Activated CD4-positive, alpha-beta T cell treated with anti-CD3 and anti-CD28 coated beads for 4 hours (primary cell): ENCODE measurements around the gene PCBD1.

Source experiments
- DNase-seq, 2 donors: peaks; one replicate each; pipeline ENCODE4 v3.0.0-alpha.2; 2020

The PCBD1 gene

DNA sequence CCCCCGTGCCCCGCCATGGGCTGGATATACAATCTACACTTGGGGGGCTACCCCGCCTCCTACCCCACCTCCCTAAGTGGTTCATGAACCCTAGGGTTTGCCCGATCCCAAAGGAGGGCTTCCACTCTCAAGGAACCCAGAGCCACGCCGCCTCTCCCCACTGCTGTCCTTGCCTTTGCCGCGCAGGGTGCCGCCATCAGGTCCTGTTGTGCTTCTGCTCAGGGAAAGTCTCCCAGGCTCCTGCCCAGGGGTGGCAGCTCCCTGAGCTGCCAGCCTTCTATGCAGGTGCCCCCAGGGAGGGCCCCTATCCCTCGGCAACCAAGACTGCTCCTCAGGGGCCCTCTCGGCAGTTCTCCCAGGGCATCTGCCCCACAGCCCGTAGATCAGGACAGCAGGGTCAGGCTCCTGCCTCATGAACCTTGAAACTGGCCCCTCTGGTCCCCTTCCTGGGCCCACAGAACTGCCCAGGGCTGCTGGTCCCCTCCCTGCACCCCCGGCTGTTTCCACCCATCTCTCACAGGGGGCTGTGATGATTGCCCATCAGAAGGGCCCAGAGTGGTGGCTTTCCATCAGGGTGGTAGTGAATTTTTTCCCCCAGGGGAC is 13.0 kb upstream of the PCBD1 start:
- DNase-seq, result no peak

DNA sequence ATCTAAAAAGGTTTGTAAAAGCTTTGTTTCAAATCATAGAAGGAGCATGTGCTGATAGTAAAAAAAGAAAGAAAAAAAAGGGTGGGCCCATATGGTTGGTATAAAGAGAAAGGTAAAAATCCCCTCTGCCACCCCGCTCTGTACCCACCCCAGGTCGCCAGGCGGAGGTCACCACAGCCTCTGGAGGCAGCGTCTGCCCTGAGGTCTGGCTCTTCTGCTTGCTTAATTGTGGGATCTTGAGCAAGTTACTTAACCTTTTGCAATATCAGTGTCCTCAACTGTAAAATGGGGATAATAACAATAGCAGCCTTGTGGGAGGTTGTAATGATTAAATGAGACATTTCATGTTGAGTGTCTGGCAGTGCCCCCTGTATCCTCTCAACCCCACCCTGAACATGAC is 10.7 kb upstream of the PCBD1 start:
- no peak for DNase-seq

DNA sequence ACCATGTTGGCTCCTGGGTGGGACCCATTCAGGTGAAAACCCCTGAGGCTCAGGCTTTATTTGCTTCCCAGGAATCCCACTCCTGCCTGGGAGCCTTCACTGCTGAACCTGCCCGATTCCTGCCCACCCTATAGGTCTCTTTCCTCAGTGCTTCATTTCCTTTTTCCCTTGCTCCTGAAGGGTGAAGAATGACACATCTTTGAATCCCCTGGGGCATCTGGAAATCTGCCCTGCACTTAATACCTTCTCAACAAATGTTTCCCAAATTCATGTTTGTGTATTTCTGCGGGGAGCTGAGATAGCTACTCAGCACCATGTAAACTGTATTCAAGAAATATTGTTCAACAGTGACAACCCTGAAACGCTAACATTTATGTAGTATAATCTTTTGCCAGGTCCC is 10.3 kb upstream of the PCBD1 start:
- DNase-seq, result no peak

DNA sequence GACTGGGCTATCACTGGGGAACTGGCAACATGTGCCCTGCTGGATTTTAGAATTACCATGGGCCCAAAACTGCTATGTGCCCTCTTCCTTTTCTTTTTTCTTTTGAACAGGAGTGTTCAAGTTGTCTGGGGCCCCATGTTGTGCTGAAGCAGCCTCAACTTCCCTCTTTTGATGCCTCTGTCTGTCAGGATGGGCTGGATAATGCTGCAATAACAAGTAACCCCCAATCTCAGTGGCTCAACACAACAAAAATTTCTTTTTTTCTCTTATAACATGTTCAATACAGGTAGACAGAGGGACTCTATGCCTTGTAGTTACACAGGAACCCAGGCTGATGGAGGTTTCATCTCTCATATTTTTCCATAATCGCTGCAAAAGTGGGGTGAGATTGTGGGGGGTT is 8.2 kb upstream of the PCBD1 start:
- no peak for DNase-seq

DNA sequence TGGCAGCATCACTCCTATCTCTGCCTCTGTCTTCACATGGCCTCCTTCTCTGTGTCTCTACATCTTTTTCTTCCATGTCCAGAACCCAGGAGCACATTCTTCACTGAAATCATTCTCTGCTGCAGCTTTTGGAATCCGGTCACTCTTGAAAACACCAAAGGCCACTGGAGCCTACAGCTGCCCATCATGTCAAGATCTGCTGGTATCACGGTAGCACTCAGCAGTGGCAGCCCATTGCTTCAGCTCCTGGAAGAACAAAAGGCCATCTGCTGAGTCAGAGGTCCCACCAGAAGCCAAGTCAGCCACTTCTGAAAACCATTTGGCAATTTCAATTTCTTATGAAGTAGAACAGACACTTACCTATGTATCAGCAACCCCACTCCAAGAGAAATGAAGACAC is 6.1 kb upstream of the PCBD1 start:
- no peak for DNase-seq

DNA sequence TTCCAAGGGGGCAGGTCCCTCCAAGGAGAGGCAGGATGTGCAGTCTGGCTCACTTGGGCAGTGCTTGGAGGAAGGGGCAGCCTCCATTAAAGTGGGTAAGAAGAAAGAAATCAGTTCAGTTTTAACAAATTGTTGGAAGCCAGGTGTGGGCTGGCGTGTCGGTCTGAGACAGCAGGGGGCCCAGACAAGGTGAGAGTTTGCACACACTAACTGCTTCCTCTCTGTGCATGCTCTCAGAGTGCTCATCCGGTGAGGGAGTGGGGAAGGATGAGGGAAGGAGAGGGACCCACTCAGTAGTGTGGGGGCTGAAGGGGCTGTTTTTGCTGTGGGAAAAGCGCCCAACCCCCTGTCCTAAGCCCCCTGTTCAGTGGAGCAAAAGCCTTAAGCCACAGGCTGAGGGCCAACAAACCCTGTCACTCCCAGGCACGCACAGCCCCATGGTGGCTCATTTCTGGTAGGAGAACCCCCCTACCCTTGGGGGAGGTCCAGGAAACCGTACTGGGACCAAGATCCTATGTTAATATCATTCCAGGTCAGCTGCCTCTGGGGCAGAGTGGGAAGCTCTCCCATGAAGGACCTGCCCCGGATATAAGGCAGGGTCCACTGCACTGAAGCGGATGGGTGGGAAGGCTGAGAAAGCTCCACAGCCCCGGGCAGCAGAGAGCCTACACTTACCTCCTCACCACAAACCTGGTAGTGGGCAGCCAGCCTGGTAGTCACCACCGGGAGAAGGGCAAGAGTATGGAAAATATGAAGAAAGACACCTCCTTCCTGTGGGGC is 5.1 kb upstream of the PCBD1 start:
- DNase-seq, result no peak

DNA sequence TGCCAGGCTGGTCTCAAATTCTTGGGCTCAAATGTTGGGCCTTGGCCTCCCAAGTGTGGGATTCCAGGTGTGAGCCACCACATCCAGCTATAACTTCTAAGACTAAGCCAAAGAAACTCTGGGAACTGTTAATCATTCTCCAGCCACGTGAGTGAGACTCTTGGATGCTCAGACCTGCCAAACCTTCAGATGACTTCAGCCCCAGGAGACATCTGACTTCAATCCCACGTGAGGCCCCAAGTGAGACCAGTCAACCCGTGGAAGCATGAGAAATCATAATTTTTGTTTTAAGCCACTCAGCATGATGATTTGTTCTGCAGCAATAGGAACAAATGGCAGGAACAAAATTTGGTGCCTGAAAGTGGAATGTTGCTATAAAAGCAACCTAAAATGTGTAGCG is 4.3 kb upstream of the PCBD1 start:
- DNase-seq, result no peak

DNA sequence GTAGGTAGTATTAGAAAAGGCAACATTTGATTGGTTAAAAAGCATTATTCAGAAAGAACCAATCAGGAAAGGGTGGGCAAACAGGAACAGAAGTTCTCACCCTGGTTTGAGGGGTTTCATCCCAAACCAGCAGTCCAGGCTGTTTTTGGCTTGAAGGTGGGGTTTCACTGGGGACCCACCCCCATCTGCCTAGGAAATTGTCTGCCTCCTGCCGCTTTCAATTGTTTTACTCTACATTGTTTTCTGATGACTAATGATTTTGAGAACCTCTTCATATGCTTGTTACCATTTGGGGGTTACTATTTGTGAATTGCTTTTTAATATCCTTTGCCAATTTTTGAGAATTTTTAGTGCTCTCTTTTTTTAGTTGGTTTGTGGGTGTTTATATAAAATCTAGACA is 3.3 kb upstream of the PCBD1 start:
- no peak for DNase-seq

DNA sequence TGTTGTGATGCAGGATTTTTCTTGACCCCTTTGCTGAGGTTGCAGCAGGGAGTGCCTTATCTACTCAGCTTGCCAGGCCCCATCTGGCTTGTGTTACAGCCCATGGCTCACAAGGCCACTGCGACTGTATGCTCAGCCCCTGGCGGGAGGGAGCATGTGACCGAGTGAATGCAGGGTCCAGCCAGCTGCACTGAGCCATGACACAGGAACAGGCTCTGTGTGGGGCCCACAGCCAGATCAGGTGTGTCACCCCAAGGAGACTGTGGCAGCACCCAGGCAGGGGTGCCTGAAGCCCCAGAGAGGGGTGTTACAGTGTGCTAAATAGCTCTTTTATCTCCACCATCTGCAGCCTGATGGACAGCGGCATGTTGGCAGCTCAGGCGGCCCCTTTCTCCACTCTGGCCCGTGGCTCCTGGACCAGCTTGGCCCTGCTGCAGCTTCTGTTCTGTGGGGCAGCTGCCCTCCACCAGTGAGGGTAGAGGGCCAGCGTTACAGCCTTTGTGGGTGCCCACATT is 2.6 kb upstream of the PCBD1 start:
- no peak for DNase-seq

DNA sequence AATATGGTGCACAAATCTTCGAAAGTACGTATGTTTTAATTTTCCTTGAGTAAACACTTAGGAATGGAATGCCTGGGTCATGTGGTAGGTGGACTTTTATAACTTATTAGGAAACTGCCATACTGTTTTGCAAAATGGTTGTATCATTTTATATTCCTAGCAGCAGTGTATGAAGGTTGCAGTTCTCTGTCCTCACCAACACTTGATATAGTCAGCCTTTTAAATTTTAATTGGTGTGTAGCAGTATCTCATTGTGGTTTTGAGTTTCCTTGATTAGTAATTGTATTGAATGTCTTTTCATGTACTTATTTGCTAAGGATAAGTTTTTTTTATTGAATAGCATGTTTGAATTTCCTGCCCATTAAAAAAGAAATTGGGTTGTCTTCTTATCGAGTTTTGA is 926 bp upstream of the PCBD1 start:
- no peak for DNase-seq

DNA sequence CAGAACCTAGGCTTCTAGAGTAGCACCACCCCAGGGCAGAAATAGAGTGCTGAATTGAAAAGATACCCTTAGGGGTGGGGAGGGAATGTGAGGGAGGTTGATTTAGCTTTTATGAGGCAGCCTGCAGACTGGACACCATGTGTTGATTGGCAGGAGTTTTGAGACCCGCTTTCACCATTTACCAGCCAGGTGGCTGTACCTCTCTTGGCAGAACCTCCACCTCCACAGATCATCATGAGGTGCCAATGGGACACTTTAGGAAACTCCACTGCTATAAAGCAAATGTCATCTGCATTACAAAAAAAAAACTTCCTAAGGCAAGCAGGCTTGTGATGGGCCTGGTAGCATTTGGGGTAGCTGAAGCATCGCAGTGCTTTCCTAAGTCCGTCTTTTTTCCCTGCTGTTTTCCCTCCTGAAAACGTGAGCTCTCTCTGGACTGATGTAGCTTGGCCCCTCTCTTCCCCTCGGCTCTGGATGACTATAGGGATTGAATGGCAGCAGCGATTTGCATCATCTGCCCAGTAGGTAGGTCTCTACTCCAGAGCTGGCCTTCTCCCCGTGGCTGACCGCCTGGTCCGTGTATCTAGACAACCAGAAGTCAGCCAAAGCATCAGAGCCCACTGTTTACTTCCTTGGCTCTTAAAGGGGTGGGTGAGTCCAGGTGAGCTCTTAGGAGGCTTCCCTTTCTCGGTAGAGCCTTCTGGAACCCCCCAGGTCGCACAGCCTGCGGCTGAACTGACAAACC is 1.3 kb downstream of the PCBD1 start:
- DNase-seq, result no peak

DNA sequence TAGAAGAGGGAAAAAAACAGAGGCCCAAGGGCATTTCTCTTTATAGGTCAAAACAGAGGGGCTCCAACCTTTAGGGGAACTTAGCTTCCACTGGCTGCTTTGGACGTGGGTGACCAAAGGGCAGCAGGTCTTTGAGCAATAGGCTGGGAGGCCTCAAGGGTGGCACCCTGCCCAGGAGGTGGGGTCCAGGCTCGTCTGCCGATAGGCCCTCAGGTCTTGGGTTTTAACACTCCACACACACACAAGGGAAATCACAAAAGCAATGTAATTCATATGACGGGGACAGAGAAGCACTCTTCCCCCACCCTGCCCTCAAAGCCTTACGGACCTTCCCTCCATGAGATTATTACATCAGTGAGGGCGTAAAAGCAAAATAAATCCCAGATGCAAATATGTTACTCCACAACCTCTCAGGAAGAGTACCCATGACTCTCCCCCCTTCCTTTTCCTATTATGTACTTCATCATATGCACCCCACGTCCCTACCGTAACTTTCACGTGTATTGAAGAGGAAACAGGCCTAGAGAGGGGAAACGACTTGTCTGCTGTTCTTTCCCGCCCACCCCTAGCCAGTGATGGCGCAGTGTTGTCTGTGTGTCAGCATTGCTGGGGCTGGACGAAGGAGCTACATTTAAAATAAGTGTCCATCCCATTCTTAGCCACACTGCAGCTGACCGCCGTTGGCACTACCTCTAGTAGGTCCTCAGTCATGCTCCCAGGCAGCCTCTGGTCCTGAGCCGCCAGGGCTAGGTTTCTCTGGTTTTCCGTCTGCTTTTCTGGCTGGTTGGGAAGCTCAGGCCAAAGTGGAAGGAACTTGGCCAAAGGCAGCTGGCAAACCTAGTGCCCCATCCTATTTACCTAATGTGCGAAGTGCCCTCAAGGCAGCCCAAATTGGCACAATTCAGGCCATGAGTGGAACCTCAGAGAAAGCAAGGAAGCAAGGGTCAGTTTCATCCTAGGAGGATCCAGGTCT is 2.1 kb downstream of the PCBD1 start:
- no peak for DNase-seq

DNA sequence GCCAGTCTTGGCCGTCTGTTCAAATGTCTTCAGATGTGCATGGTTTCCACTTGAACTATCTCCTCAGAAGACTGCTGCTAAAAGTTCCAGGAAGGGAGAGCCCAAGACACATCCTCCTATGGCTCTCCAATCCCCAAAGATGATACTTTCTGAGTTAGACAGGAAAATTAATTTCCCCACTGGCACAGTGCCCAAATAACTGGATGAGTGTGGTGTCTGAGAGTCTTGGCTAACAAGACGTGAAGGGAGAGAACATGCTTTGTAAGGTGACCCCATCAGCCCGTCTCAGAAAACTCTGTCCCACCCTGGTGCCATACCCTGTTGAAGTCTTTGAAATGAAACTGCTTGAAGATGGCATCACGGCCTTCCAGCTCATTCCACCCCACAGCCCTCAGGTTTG is 2.9 kb downstream of the PCBD1 start:
- no peak for DNase-seq

DNA sequence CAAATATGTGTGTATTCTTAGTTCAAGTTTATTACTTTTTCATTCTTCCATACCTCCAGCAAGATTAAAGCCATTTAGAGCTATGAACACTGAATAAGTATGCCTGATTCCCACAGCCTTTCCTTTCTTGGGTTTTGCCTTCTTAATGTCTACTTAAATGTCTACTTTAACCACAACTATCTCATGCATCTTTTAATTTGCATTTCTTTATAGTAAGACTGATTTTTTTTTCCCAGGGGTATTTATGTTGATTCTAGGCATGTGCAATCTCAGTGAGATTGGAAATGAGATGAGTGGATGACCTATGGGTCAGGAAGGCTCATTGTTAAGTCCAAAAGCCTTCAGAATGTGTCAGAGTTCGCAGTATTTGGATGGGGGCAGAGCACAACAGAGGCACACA is 3.6 kb downstream of the PCBD1 start:
- no peak for DNase-seq

DNA sequence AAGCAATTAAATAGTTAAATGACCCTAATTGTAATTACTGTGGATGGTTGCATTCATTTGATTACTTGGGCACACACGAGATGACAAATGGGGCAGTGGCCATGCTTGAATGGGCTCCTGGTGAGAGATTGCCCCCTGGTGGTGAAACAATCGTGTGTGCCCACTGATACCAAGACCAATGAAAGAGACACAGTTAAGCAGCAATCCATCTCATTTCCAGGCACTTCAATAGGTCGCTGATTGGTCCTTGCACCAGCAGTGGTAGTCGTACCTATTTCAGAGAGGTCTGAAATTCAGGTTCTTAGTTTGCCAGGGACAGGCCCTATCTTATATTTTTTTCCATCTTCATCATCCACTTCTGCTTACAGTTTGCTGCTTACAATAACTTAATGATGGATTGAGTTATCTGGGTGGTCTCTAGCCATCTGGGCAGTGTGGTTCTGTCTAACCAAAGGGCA is 8.3 kb downstream of the PCBD1 start:
- DNase-seq, result peak; percentile 73 to 80

DNA sequence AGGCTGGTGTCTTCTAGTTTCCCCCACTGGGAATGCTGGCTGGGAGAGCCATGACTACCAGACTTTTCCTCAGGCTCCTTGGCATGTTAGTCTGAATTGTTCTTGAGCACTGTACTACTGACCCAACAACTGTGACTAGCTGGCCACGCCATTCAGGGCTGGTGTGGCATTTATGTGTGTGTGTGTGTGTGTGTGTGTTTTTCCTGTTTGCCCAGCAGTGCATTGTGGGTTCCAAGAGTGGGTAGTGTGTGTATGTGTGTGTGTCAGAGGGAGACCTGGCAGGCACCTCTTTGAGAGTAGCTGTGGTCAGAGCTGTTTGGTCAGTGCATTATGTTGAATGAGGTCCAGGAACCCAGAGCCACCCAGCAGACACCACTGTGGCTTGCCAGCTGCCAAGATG is 9.2 kb downstream of the PCBD1 start:
- DNase-seq, result no peak

DNA sequence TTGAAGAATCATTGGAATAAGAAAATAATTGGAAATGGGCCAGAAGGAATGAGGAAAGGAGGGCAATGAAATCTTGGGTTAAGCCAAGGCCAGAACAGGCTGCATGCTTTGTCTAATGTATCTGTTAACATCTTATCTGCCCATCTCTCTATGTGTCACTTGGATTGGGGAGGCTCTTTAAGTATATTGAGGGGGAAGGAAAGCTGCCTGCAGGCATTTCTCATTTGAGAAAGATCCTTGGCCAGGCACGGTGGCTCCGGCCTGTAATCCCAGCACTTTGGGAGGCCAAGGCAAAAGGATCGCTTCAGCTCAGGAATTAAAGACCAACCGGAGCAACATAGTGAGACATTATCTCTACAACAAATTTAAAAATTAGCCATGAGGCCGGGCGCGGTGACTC is 14.3 kb downstream of the PCBD1 start:
- DNase-seq, result no peak

DNA sequence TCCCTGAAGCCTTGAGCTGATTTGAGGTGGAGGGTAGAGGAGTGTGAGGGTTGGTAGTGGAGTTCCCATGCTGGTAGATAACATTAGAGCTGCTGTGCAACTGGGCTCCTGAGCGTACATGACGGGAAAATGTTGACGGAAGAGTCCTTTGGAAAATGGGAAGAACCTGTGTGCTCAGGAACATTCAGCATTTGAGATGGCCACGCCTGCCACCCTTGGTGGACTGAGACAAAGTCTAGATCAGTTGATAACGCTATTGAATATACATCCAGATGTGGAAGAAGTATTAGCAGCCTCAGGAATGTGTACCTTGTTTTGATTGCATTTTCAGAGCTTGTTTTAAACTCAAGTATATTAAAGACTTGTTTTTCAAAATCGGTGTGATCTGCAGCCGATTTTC is 16.1 kb downstream of the PCBD1 start:
- DNase-seq, result no peak

DNA sequence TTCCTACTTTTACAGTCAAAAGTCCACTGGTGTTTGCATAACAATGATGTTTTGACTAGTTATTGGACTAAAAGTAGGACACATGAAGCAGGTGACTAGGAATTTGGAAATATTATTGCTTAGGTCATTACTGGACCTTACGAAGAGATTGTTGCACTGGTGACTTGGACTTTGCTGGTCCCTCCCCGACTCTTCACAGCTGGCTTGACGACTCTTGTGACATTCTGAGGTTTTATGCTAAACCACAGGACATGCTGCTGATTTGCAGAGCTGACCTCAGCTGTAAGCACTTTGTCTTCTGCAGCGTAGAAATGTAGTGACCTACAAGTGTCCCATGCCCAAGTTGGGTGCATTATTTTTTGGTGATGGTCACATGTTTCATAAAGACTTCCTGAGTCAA is 21.9 kb downstream of the PCBD1 start:
- no peak for DNase-seq

DNA sequence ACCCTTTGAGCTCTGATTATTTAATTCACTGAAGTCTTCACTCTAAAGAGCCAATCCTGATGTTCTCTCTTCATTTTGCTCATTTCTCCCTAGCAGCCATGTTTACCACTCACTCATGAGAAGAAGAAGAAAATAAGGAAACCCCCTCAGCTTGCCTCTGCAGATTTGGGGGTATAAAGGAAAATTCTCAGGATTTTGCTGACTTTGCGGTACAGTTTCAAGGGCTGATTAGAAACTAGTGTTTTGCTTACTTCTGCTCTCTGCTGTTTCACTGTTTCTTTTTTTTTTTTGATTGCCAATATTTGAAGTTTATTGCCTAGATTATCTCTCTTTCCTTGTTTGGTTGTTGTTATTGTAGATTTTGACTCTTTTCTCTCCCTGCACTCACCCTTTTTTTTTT is 23.4 kb downstream of the PCBD1 start:
- DNase-seq, result no peak

DNA sequence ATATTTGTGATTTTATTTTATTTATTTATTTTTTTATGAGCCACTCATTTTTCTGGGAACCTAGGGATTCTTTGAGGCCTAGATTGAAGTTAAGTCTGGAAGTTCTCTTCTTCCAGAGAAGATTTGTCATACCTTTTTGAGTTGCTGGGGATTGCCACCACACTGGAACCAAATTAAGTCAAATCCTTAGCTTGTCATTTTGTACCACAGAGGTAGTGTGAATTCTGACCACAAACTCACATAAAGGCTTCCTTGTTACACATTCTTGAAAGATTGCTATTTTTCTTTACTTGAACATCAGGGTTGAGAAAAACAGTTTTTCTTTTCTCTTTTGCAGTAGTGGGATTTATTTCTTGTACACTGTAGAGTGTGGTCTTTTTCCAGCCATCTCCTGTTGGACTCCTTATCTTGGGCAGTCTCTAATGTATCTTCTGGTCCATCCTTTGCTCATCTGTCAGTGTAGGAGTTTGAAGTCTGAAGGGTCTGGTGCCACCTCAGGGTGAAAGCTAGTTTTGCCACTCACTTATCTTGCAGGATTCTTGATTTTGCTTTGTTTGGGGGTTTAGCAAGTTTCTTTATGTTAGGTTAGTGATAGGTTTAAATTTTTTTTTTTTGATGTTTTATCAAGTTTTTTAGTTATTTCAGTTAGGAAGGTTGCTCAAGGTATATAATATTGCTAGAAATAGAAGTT is 24.8 kb downstream of the PCBD1 start:
- no peak for DNase-seq
